A673 (cell line): ENCODE measurements around the gene SF3B5. TPM values are rescaled to one million over a fixed set of nuclear protein-coding genes. Genes with fewer than 3 reads are reported as not detected.
A peak's percentile ranks its signal among the peaks of the same experiment; 100 is the strongest.

ENCODE experiments used
- BruUV-seq: library from RNA; stranded (reverse); fragments of 400-500 nt; replicated peaks from 2 replicates; lab custom pipeline; 2021; lab: Mats Ljungman, UMichigan
- CTCF ChIA-PET: fragments of 300-600 bp; sonication (Branson Sonifier 250); formaldehyde crosslinking; loops from one replicate; lab custom pipeline; 2022; ENCODE audit warnings: antibody characterized with exemption; lab: Charles Lee
- POLR2A ChIA-PET: fragments of 300-600 bp; sonication (Branson Sonifier 250); formaldehyde crosslinking; loops from one replicate; lab custom pipeline; 2022; ENCODE audit warnings: antibody characterized with exemption; ENCODE audit not compliant: low non-redundant PET; lab: Charles Lee
- DNase-seq: peaks from one replicate; pipeline ENCODE4 v3.0.0-alpha.2; 2015; ENCODE audit warnings: low spot score
- H3K27ac ChIP-seq: fragments of 200-600 bp; sonication (generic); 2 replicates; pipeline ENCODE4 v1.5.1; 2016; ENCODE audit warnings: mixed run types, low read depth, mild to moderate bottlenecking, mixed read lengths, antibody characterized with exemption, low read length; ENCODE audit not compliant: poor library complexity, severe bottlenecking
- H3K27me3 ChIP-seq: fragments of 200-600 bp; sonication (generic); replicated peaks from 2 replicates; pipeline ENCODE4 v1.6.1; 2017; ENCODE audit warnings: mixed run types, low read depth, mild to moderate bottlenecking, mixed read lengths, antibody characterized with exemption, low read length; ENCODE audit not compliant: insufficient read depth, poor library complexity
- H3K36me3 ChIP-seq: fragments of 200-600 bp; sonication (generic); 2 replicates; pipeline ENCODE4 v1.6.1; 2016; ENCODE audit warnings: mixed run types, mild to moderate bottlenecking, mixed read lengths, antibody characterized with exemption, low read length; ENCODE audit not compliant: insufficient read depth, poor library complexity, severe bottlenecking
- H3K4me1 ChIP-seq: fragments of 200-600 bp; sonication (generic); 2 replicates; pipeline ENCODE4 v1.6.1; 2017; ENCODE audit warnings: mixed run types, mild to moderate bottlenecking, mixed read lengths, antibody characterized with exemption, low read length; ENCODE audit not compliant: insufficient read depth, poor library complexity, severe bottlenecking
- H3K4me3 ChIP-seq: fragments of 200-600 bp; sonication (generic); 2 replicates; pipeline ENCODE4 v1.5.1; 2016; ENCODE audit warnings: low read depth, mixed run types, mild to moderate bottlenecking, mixed read lengths, low read length; ENCODE audit not compliant: poor library complexity, severe bottlenecking
- H3K9me3 ChIP-seq: fragments of 200-600 bp; sonication (generic); 2 replicates; pipeline ENCODE4 v1.6.1; 2016; ENCODE audit warnings: mixed run types, low read depth, mild to moderate bottlenecking, mixed read lengths, antibody characterized with exemption, low read length; ENCODE audit not compliant: poor library complexity, severe bottlenecking
- CTCF ChIP-seq: fragments of 300-800, 200-600 bp; sonication (generic); conservative IDR thresholded peaks from 2 replicates; pipeline ENCODE4 v1.5.1; 2017; ENCODE audit warnings: low read depth, mild to moderate bottlenecking, antibody characterized with exemption, low read length, moderate library complexity, mixed read lengths
- EZH2 ChIP-seq: fragments of 200-600 bp; sonication (generic); IDR thresholded peaks from 2 replicates; pipeline ENCODE4 v1.6.1; 2017; ENCODE audit warnings: borderline replicate concordance, low read depth, mild to moderate bottlenecking, mixed read lengths, antibody characterized with exemption, low read length; ENCODE audit not compliant: poor library complexity, severe bottlenecking
- intact Hi-C: fragments of 100-400 bp; cut with micrococcal nuclease; formaldehyde crosslinking; loops from one replicate; pipeline ENCODE4 v1.10.0; 2022; ENCODE audit not compliant: unreplicated experiment
- total RNA-seq: library from RNA; stranded (reverse); gene quantifications from 2 replicates; pipeline ENCODE4 v1.2.3, GENCODE V29; 2021

SF3B5 gene
- total RNA-seq, 1 experiment from 2014 or later: 135 TPM

- intact Hi-C loops: no loop called here
- ChIA-PET POLR2A (no interaction called here), CTCF (no interaction called here)
- Histone ChIP-seq H3K27ac (no peak overlapping the region), H3K9me3 (no peaks in the 10 kb centered on the region), H3K36me3 (no peaks in the 10 kb centered on the region), H3K4me3 (no peak overlapping the region), H3K27me3 (no peaks in the 10 kb centered on the region), H3K4me1 (peaks cover 8% of the 10 kb centered on the region)
- TF ChIP-seq EZH2: no peak
- no TSS peak for BruUV-seq
- DNase-seq: no peak
Measured at GRCh38 chr6:144098993-144099392, 3.6 kb upstream of the SF3B5 start.

DNA sequence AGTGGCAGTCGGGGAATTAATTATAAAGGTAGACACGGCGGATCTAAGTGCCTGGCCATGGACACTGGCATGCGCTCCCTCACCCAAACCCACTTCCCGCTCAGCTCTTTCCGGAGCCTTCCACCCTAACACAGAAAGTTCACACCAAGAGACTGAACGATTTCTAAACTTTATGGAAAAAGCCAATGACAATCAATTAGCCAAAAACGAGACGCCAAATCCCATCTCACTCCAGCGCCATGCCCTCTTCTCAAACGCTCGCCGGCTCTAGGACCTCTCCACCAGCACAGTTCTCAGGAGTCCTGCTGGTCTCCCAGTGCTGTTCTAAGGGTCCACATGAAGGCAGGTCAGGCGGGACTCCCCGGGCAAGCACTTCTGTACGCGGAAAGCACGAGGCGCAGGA lies 641 bp downstream of the SF3B5 start:
- Histone ChIP-seq H3K4me3 (peak overlapping the region; percentile 80), H3K36me3 (no peaks in the 10 kb centered on the region), H3K4me1 (peaks cover 13% of the 10 kb centered on the region), H3K27ac (peak overlapping the region; percentile 75), H3K9me3 (no peaks in the 10 kb centered on the region), H3K27me3 (no peaks in the 10 kb centered on the region)
- ChIA-PET POLR2A (no interaction called here), CTCF (no interaction called here)
- no TSS peak for BruUV-seq
- no peak for DNase-seq
- intact Hi-C loops: loop anchor here (1.0 kb wide), 1 partner anchor 31 kb away; no protein-coding TSS in a partner anchor
- no peak for TF ChIP-seq CTCF
- TF ChIP-seq EZH2: no peak

DNA sequence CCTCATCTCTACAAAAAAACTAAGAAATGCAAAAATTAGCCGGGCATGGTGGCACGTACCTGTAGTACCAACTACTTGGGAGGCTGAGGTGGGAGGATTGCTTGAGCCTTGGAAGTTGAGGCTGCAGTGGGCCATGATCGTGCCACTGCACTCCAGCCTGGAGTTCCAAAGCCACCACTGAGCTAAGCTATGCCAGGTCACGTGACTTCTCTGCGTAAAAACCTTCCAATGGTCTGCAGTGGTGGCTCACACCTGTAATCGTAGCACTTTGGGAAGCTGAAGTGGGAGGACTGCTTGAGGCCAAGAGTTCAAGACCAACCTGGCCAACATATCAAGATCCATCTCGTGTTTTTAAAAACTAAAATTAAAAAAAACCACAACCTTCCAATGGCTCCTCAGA lies 1.7 kb downstream of the SF3B5 start:
- TF ChIP-seq EZH2 (no peak), CTCF (no peak)
- no TSS peak for BruUV-seq
- Histone ChIP-seq H3K27me3 (no peaks in the 10 kb centered on the region), H3K4me1 (peaks cover 13% of the 10 kb centered on the region), H3K4me3 (peak overlapping the region; percentile 80), H3K9me3 (no peaks in the 10 kb centered on the region), H3K36me3 (no peaks in the 10 kb centered on the region), H3K27ac (no peak overlapping the region)
- CTCF ChIA-PET: no interaction called here
- DNase-seq: no peak
- intact Hi-C loops: no loop called here
- POLR2A ChIA-PET: no interaction called here

DNA sequence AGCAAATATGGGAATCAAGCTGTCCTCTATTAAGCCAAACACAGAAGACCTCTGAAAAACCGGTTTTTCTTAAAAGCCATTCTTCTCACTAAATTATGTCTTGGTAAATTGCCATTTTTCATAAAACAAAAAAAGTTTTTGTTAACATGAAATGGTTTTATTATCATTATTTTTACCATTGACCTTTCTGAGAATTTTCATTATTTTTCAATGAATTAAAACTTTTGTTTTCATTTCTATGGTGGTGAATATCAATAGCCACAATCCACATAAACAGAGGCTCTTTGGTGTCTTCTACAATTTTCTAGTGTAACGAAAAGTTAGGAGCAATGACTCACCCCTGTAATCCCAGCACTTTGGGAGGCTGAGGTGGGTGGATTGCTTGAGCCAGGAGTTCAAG lies 2.1 kb downstream of the SF3B5 start:
- no peak for TF ChIP-seq EZH2
- TF ChIP-seq CTCF: no peak
- Histone ChIP-seq H3K27me3 (no peaks in the 10 kb centered on the region), H3K4me3 (no peak overlapping the region), H3K9me3 (no peaks in the 10 kb centered on the region), H3K4me1 (peaks cover 13% of the 10 kb centered on the region), H3K36me3 (no peaks in the 10 kb centered on the region), H3K27ac (no peak overlapping the region)
- DNase-seq: no peak
- intact Hi-C loops: no loop called here
- BruUV-seq: no TSS peak
- POLR2A ChIA-PET: no interaction called here
- CTCF ChIA-PET: no interaction called here
